NT2/D1 (cell line): ENCODE measurements around the gene LRRC51.

ENCODE experiments used
- DNase-seq: peaks from one replicate; pipeline ENCODE4 v3.0.0-alpha.2; 2011; ENCODE audit warnings: low read depth, low spot score
- H3K27me3 ChIP-seq: 2 replicates; pipeline ENCODE4 v1.6.0; 2011; ENCODE audit warnings: mild to moderate bottlenecking; ENCODE audit not compliant: insufficient read length, insufficient read depth
- H3K36me3 ChIP-seq: 2 replicates; pipeline ENCODE4 v1.6.1; 2011; ENCODE audit warnings: mild to moderate bottlenecking, low read length, mixed read lengths; ENCODE audit not compliant: insufficient read depth, insufficient read length
- H3K4me1 ChIP-seq: 2 replicates; pipeline ENCODE4 v1.5.1; 2011; ENCODE audit not compliant: insufficient read depth, insufficient read length
- H3K4me3 ChIP-seq: 2 replicates; pipeline ENCODE4 v1.5.1; 2011; ENCODE audit warnings: low read depth; ENCODE audit not compliant: insufficient read length
- H3K9ac ChIP-seq: 2 replicates; pipeline ENCODE4 v1.6.0; 2011; ENCODE audit warnings: low read depth; ENCODE audit not compliant: insufficient read length
- H3K9me3 ChIP-seq: 2 replicates; pipeline ENCODE4 v1.5.1; 2011; ENCODE audit warnings: mild to moderate bottlenecking, low read length; ENCODE audit not compliant: insufficient read depth
- SUZ12 ChIP-seq: IDR thresholded peaks from 2 replicates; pipeline ENCODE4 v1.6.1; 2011; ENCODE audit not compliant: insufficient read length, insufficient read depth; ENCODE audit errors: extremely low read depth
- YY1 ChIP-seq: IDR thresholded peaks from 2 replicates; pipeline ENCODE4 v1.6.1; 2011; ENCODE audit not compliant: insufficient read length, insufficient read depth
- ZNF274 ChIP-seq: IDR thresholded peaks from 2 replicates; pipeline ENCODE4 v1.6.1; 2011; ENCODE audit warnings: mild to moderate bottlenecking, low read depth, low read length

The LRRC51 gene

GRCh38 chr11:72061739-72062396, 18.8 kb upstream of the LRRC51 start:
- Histone ChIP-seq H3K4me3 (no peak overlapping the region), H3K4me1 (no peaks in the 10 kb centered on the region), H3K27me3 (no peaks in the 10 kb centered on the region), H3K36me3 (peaks cover 12% of the 10 kb centered on the region), H3K9ac (no peak overlapping the region), H3K9me3 (no peaks in the 10 kb centered on the region)
- no peak for DNase-seq
- TF ChIP-seq YY1 = no peak
- TF ChIP-seq SUZ12 = no peak
- no peak for TF ChIP-seq ZNF274

- H3K4me1 ChIP-seq = peaks cover 3% of the 10 kb centered on the region
- H3K36me3 ChIP-seq = peaks cover 20% of the 10 kb centered on the region
- H3K4me3 ChIP-seq = no peak overlapping the region
- TF ChIP-seq YY1 (no peak), ZNF274 (no peak), SUZ12 (no peak)
- no peaks in the 10 kb centered on the region for H3K9me3 ChIP-seq
- H3K9ac ChIP-seq = no peak overlapping the region
- H3K27me3 ChIP-seq = no peaks in the 10 kb centered on the region
- no peak for DNase-seq
These were observed 13.8 kb upstream of the LRRC51 start for GRCh38 chr11:72066855-72067254.

- Histone ChIP-seq H3K27me3 (no peaks in the 10 kb centered on the region), H3K9ac (no peak overlapping the region), H3K36me3 (peaks cover 16% of the 10 kb centered on the region), H3K4me1 (peaks cover 4% of the 10 kb centered on the region), H3K4me3 (no peak overlapping the region), H3K9me3 (no peaks in the 10 kb centered on the region)
- no peak for DNase-seq
- TF ChIP-seq SUZ12 = no peak
These were observed 13.4 kb upstream of the LRRC51 start for GRCh38 chr11:72067266-72067665.

- DNase-seq = no peak
- H3K9ac ChIP-seq = no peak overlapping the region
These were observed 13.0 kb upstream of the LRRC51 start for GRCh38 chr11:72067676-72068075.

GRCh38 chr11:72069200-72069599, 11.4 kb upstream of the LRRC51 start:
- Histone ChIP-seq H3K36me3 (peaks cover 13% of the 10 kb centered on the region), H3K27me3 (no peaks in the 10 kb centered on the region), H3K9me3 (no peaks in the 10 kb centered on the region), H3K4me3 (no peak overlapping the region), H3K9ac (no peak overlapping the region), H3K4me1 (peaks cover 4% of the 10 kb centered on the region)
- no peak for TF ChIP-seq ZNF274
- TF ChIP-seq SUZ12 = no peak
- no peak for TF ChIP-seq YY1
- DNase-seq = no peak

More at GRCh38 chr11:72067676-72068075, 13.0 kb upstream of the LRRC51 start:
- peaks cover 15% of the 10 kb centered on the region for H3K36me3 ChIP-seq
- peaks cover 4% of the 10 kb centered on the region for H3K4me1 ChIP-seq
- no peaks in the 10 kb centered on the region for H3K27me3 ChIP-seq
- TF ChIP-seq SUZ12 (no peak), YY1 (no peak), ZNF274 (no peak)
- H3K9me3 ChIP-seq = no peaks in the 10 kb centered on the region
- H3K4me3 ChIP-seq = no peak overlapping the region

- TF ChIP-seq YY1 (no peak), SUZ12 (no peak), ZNF274 (no peak)
- H3K4me3 ChIP-seq = no peak overlapping the region
- H3K4me1 ChIP-seq = peaks cover 4% of the 10 kb centered on the region
- H3K9ac ChIP-seq = no peak overlapping the region
- no peak for DNase-seq
- peaks cover 13% of the 10 kb centered on the region for H3K36me3 ChIP-seq
- no peaks in the 10 kb centered on the region for H3K27me3 ChIP-seq
- H3K9me3 ChIP-seq = no peaks in the 10 kb centered on the region
These were observed 10.8 kb upstream of the LRRC51 start for GRCh38 chr11:72069787-72070251.

GRCh38 chr11:72070491-72070890, 10.2 kb upstream of the LRRC51 start:
- no peaks in the 10 kb centered on the region for H3K27me3 ChIP-seq
- DNase-seq = no peak
- H3K4me1 ChIP-seq = peaks cover 4% of the 10 kb centered on the region
- H3K9ac ChIP-seq = no peak overlapping the region
- H3K9me3 ChIP-seq = no peaks in the 10 kb centered on the region
- TF ChIP-seq ZNF274 = no peak
- TF ChIP-seq SUZ12 = no peak
- no peak for TF ChIP-seq YY1
- peaks cover 13% of the 10 kb centered on the region for H3K36me3 ChIP-seq
- no peak overlapping the region for H3K4me3 ChIP-seq

- H3K4me3 ChIP-seq = no peak overlapping the region
- H3K36me3 ChIP-seq = peaks cover 11% of the 10 kb centered on the region
- H3K27me3 ChIP-seq = no peaks in the 10 kb centered on the region
- no peak overlapping the region for H3K9ac ChIP-seq
- no peak for DNase-seq
- TF ChIP-seq ZNF274 (no peak), SUZ12 (no peak), YY1 (no peak)
- H3K4me1 ChIP-seq = peaks cover 4% of the 10 kb centered on the region
- no peaks in the 10 kb centered on the region for H3K9me3 ChIP-seq
These were observed 8.3 kb upstream of the LRRC51 start for GRCh38 chr11:72072348-72072747.
